HepG2 (cell line): ENCODE measurements around the gene COL4A3. TPM values are rescaled to one million over a fixed set of nuclear protein-coding genes. Genes with fewer than 3 reads are reported as not detected.

Experiments
- ATAC-seq: fragments of 200-7000 bp; cut with Tn5 transposase; 3 replicates; pipeline ENCODE4 v1.9.1; 2020; ENCODE audit warnings: mild to moderate bottlenecking, moderate library complexity
- BruUV-seq: library from RNA; stranded (reverse); fragments of 400-500 nt; replicated peaks from 2 replicates; lab custom pipeline; 2021; lab: Mats Ljungman, UMichigan
- CTCF ChIA-PET: fragments of 300-600 bp; formaldehyde crosslinking; extraction: SDS; loops from one replicate; lab custom pipeline; 2021; ENCODE audit warnings: low total read pairs, inconsistent platforms, low intra/inter-chr PET ratio; lab: Yijun Ruan, JAX
- POLR2A ChIA-PET: fragments of 350-600 bp; sonication (Branson Sonifier 250); formaldehyde crosslinking; loops from one replicate; lab custom pipeline; 2020; ENCODE audit warnings: antibody characterized with exemption, inconsistent platforms; lab: Yijun Ruan, JAX
- DNase-seq: peaks from one replicate; pipeline ENCODE4 v3.0.0-alpha.2; 2015; ENCODE audit warnings: low spot score
- FAIRE-seq: peaks from 3 replicates; lab custom pipeline; 2011; peaks lifted over from hg19 to GRCh38; lab: Jason Lieb, UNC
- H2AFZ ChIP-seq: one replicate; pipeline ENCODE4 v1.6.1; 2011; ENCODE audit warnings: low read length, inconsistent platforms
- H3K27ac ChIP-seq: fragments of 300-600 bp; 3 replicates; pipeline ENCODE4 v1.8.0; 2011; ENCODE audit warnings: mixed run types, mild to moderate bottlenecking, mixed read lengths, low read length, inconsistent platforms; ENCODE audit not compliant: insufficient read depth; ENCODE audit errors: extremely low read length
- H3K27me3 ChIP-seq, 2 experiments: fragments of 200-600 bp in 1 of 2; 2 replicates in 1 of 2; 3 replicates in 1 of 2; pipeline versions ENCODE4 v1.6.0 to v1.8.0; 2011; ENCODE audit warnings: low read length in 2 of 2, mild to moderate bottlenecking in 2 of 2, moderate library complexity in 2 of 2, inconsistent platforms in 1 of 2; ENCODE audit not compliant: insufficient read depth in 2 of 2, control insufficient read depth in 1 of 2
- H3K36me3 ChIP-seq, 2 experiments: fragments of 200-600 bp in 1 of 2; replicated peaks in 1 of 2; 2 replicates in 1 of 2; 3 replicates in 1 of 2; pipeline versions ENCODE4 v1.5.1 to v1.8.0; 2011; ENCODE audit warnings: low read length in 2 of 2, inconsistent platforms in 1 of 2; ENCODE audit not compliant: insufficient read depth in 2 of 2, control insufficient read depth in 1 of 2
- H3K4me1 ChIP-seq: 2 replicates; pipeline ENCODE4 v1.5.1; 2012; ENCODE audit warnings: low read length, inconsistent platforms; ENCODE audit not compliant: insufficient read depth
- H3K4me2 ChIP-seq: 2 replicates; pipeline ENCODE4 v1.6.0; 2011; ENCODE audit warnings: low read depth, low read length, inconsistent platforms
- H3K4me3 ChIP-seq, 3 experiments: fragments of 200-600 bp in 1 of 3; sonication (generic), shearing (Covaris generic) in 1 of 3; replicated peaks in 1 of 3; 2 replicates each; pipeline ENCODE4 v1.5.1; 2011 to 2016; ENCODE audit warnings: low read length in 3 of 3, inconsistent platforms in 2 of 3, low read depth in 2 of 3, mild to moderate bottlenecking in 2 of 3, control low read depth in 1 of 3, mixed read lengths in 1 of 3; ENCODE audit not compliant: insufficient read depth in 1 of 3
- H3K79me2 ChIP-seq: one replicate; pipeline ENCODE4 v1.6.1; 2011; ENCODE audit warnings: low read length, inconsistent platforms; ENCODE audit not compliant: insufficient read depth
- H3K9ac ChIP-seq: 2 replicates; pipeline ENCODE4 v1.6.0; 2011; ENCODE audit warnings: mild to moderate bottlenecking, low read depth, low read length, inconsistent platforms; ENCODE audit not compliant: insufficient read depth
- H3K9me3 ChIP-seq: 2 replicates; pipeline ENCODE4 v1.5.1; 2012; ENCODE audit warnings: mild to moderate bottlenecking, low read length
- H4K20me1 ChIP-seq: 2 replicates; pipeline ENCODE4 v1.6.0; 2011; ENCODE audit warnings: inconsistent platforms, mild to moderate bottlenecking, low read length, moderate library complexity; ENCODE audit not compliant: insufficient read depth
- CBX5 ChIP-seq: sonication (generic); formaldehyde crosslinking; IDR thresholded peaks from 2 replicates; pipeline ENCODE4 v1.4.0; 2020; ENCODE audit warnings: missing genetic modification reagents, borderline replicate concordance
- CEBPG ChIP-seq: IDR thresholded peaks from 2 replicates; pipeline ENCODE4 v1.6.1; 2016
- DZIP1 ChIP-seq: sonication (generic); formaldehyde crosslinking; IDR thresholded peaks from 2 replicates; pipeline ENCODE4 v1.5.0; 2020; ENCODE audit warnings: mild to moderate bottlenecking, missing genetic modification reagents
- FOXO1 ChIP-seq: sonication (generic); formaldehyde crosslinking; IDR thresholded peaks from 2 replicates; pipeline ENCODE4 v1.4.0; 2020; ENCODE audit warnings: missing genetic modification reagents
- HOMEZ ChIP-seq: IDR thresholded peaks from 2 replicates; pipeline ENCODE4 v1.6.1; 2016; ENCODE audit warnings: low read depth
- JDP2 ChIP-seq: sonication (generic); formaldehyde crosslinking; IDR thresholded peaks from 2 replicates; pipeline ENCODE4 v1.8.1; 2022; ENCODE audit warnings: missing genetic modification reagents, borderline replicate concordance
- KAT2B ChIP-seq: fragments of 150-350 bp; IDR thresholded peaks from 2 replicates; pipeline ENCODE4 v1.6.1; 2014; ENCODE audit warnings: low read depth, low read length, borderline replicate concordance
- MATR3 ChIP-seq: sonication (generic); formaldehyde crosslinking; IDR thresholded peaks from 2 replicates; pipeline ENCODE4 v1.4.0; 2020; ENCODE audit warnings: missing genetic modification reagents
- SNAPC2 ChIP-seq: sonication (generic); formaldehyde crosslinking; IDR thresholded peaks from 2 replicates; pipeline ENCODE4 v1.8.1; 2022; ENCODE audit warnings: mild to moderate bottlenecking, missing genetic modification reagents
- TCF12 ChIP-seq, 2 experiments: fragments of 450-650 bp in 1 of 2; sonication (generic) in 1 of 2; formaldehyde crosslinking in 1 of 2; IDR thresholded peaks; 2 replicates each; pipeline versions ENCODE4 v1.6.1 to v1.8.0; 2017 to 2022; ENCODE audit warnings: antibody characterized with exemption in 1 of 2, mild to moderate bottlenecking in 1 of 2, missing genetic modification reagents in 1 of 2, moderate library complexity in 1 of 2
- TEAD2 ChIP-seq: sonication (generic); formaldehyde crosslinking; IDR thresholded peaks from 2 replicates; pipeline ENCODE4 v1.9.0; 2021; ENCODE audit warnings: missing genetic modification reagents
- YEATS4 ChIP-seq: sonication (generic); formaldehyde crosslinking; IDR thresholded peaks from 2 replicates; pipeline ENCODE4 v1.4.0; 2020; ENCODE audit warnings: missing genetic modification reagents, borderline replicate concordance
- ZBTB21 ChIP-seq: sonication (generic); formaldehyde crosslinking; IDR thresholded peaks from 2 replicates; pipeline ENCODE4 v1.4.0; 2020; ENCODE audit warnings: missing genetic modification reagents
- ZNF296 ChIP-seq: sonication (generic); formaldehyde crosslinking; conservative IDR thresholded peaks from 2 replicates; pipeline ENCODE4 v1.5.0; 2020; ENCODE audit warnings: mild to moderate bottlenecking, missing genetic modification reagents
- ZNF337 ChIP-seq: sonication (generic); formaldehyde crosslinking; IDR thresholded peaks from 2 replicates; pipeline ENCODE4 v1.5.1; 2020; ENCODE audit warnings: missing genetic modification reagents, low read depth, mild to moderate bottlenecking, borderline replicate concordance
- ZNF496 ChIP-seq: sonication (generic); formaldehyde crosslinking; IDR thresholded peaks from 2 replicates; pipeline ENCODE4 v1.8.1; 2023; ENCODE audit warnings: mild to moderate bottlenecking, moderate library complexity, missing genetic modification reagents; ENCODE audit not compliant: insufficient replicate concordance
- ZNF512 ChIP-seq: sonication (generic); formaldehyde crosslinking; IDR thresholded peaks from 2 replicates; pipeline ENCODE4 v1.4.0; 2020; ENCODE audit warnings: mild to moderate bottlenecking, missing genetic modification reagents
- in situ Hi-C: cut with HindIII; loops from 2 replicates; pipeline ENCODE4 v1.10.0; 2017; ENCODE audit warnings: low pct_unique_long_range_greater_than_20kb; ENCODE audit not compliant: extremely low pct_ligation_motif_present
- intact Hi-C: fragments of 100-400 bp; cut with micrococcal nuclease; formaldehyde crosslinking; loops from one replicate; pipeline ENCODE4 v1.10.0; 2022; ENCODE audit not compliant: unreplicated experiment
- polyA plus RNA-seq, 8 experiments: library from polyadenylated mRNA; depleted of rRNA in 3 of 8; stranded (reverse) in 7 of 8; unstranded in 1 of 8; fragments of >200 nt; fragmentation: Illumina TruSeq in 4 of 8; extraction: Trizol in 4 of 8; gene quantifications; 2 replicates each; pipeline versions ENCODE4 v1.2.1 to v1.2.3, GENCODE V29; 2011 to 2016; ENCODE audit warnings: low read depth in 4 of 8, missing spikeins in 1 of 8, mixed read lengths in 1 of 8; ENCODE audit not compliant: insufficient read depth in 1 of 8
- total RNA-seq, 5 experiments: library from RNA; depleted of rRNA; stranded (reverse); fragments of >200 nt; fragmentation: Illumina TruSeq; extraction: Trizol; gene quantifications; 2 replicates each; pipeline ENCODE4 v1.2.3, GENCODE V29; 2016; ENCODE audit warnings: low read depth in 1 of 5

The COL4A3 gene
- total and polyA plus RNA-seq, 2 of the 13 experiments (the other 11 are each of a cell fraction or from before 2014, with no cell fraction given) = 0.02 TPM; not detected in 1

GRCh38 chr2:227182765-227183164 is 18.3 kb downstream of the COL4A3 start:
- BruUV-seq = no TSS peak
- no peaks in the 10 kb centered on the region for H3K27me3 ChIP-seq
- TF ChIP-seq SNAPC2 (CRISPR knock-in tag) (no peak), ZNF496 (CRISPR knock-in tag) (no peak), DZIP1 (no peak), HOMEZ (CRISPR knock-in tag) (no peak), MATR3 (CRISPR knock-in tag) (no peak), YEATS4 (no peak), KAT2B (no peak), ZNF337 (CRISPR knock-in tag) (no peak), CBX5 (CRISPR knock-in tag) (no peak), TCF12 (IDR thresholded peaks at IDR 0.05) (no peak), TCF12 (CRISPR knock-in tag; IDR thresholded peaks at IDR 0.05) (no peak), ZBTB21 (CRISPR knock-in tag) (no peak), ZNF512 (no peak), TEAD2 (no peak), FOXO1 (CRISPR knock-in tag) (no peak), CEBPG (no peak), JDP2 (CRISPR knock-in tag) (no peak), ZNF296 (no peak)
- H3K4me3 ChIP-seq = no peak overlapping the region
- H3K9ac ChIP-seq = no peak overlapping the region
- peaks cover 7% of the 10 kb centered on the region for H3K4me1 ChIP-seq
- no peaks in the 10 kb centered on the region for H3K36me3 ChIP-seq
- H3K79me2 ChIP-seq = no peaks in the 10 kb centered on the region
- ATAC-seq (no peak), DNase-seq (no peak), FAIRE-seq (no peak)
- no peaks in the 10 kb centered on the region for H3K9me3 ChIP-seq
- H2AFZ ChIP-seq = no peak overlapping the region
- no peak overlapping the region for H3K27ac ChIP-seq
- intact Hi-C loops (no loop called here), in situ Hi-C loops (no loop called here)
- ChIA-PET POLR2A (no interaction called here), CTCF (no interaction called here)
- no peak overlapping the region for H3K4me2 ChIP-seq
- no peaks in the 10 kb centered on the region for H4K20me1 ChIP-seq
